Measurements from ENCODE around the gene GRAMD4.

The GRAMD4 gene

DNA sequence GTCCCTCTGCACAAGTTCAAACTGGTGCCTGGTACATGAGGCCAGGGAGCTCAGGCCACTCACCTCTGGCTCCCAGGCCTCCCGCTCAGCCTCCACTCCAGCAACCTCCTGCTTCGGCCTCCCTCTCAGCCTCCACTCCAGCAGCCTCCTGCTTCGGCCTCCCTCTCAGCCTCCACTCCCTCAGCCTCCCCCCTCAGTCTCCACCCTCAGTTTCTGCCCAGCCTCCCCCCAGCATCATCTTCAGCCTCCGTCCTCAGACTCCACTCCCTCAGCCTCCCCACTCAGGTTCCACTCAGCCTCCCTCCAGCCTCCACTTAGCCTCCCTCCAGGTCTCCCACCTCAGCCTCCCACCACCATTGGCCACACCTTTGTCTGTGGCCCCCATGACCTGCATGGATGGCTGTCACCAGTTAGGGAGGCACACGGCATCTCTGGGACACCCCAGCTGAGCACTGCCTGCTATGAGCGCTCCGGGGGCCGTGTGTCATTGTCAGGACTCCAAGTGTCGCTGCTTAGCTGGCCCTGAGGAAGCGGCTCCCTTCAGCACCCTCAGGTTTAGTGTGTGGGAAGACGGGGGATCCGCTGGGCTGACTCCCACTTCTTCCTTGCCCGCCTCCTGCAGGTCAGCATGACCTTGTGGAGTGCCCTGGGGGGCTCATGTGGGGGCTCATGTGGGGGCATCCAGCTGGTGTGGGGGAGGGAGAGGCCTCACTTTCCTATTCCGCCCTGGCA, 39.0 kb downstream of the GRAMD4 start:
- DNase-seq, result no peak

GRCh38 chr22:46659791-46660186, 39.6 kb downstream of the GRAMD4 start:
- no peak for DNase-seq

GRCh38 chr22:46660604-46661201, 40.5 kb downstream of the GRAMD4 start:
- DNase-seq, result no peak

DNA sequence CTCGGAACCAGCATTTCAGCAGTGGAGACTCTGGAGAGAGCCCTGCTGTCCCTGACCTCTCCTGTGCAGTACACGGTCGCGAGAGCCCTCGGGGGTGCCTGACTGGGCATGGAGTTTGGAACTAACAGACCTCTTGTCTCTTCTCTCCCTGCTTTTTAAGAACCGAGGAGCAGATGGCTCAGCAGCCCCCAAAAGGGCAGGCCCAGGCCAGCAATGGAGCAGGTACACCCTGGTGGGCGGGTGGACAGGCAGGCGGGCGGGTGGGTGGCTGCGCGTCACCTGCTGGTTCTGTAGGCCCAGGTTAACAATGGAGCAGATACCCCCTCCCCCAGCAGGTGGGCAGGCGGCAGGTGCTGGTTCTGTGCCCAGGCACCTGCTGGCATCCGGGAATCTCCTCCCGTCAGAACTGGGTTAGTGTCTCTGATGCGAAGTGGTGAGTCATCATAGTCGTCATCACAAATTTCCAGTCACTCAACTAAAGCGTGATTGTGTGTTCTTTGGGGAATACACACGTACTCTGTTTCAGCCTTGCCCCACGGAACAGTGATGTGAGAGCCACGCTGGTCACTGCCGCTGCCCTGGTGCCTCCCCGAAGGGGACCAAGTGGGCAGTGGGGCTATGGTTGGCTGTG, 41.1 kb downstream of the GRAMD4 start:
- DNase-seq, result peak; percentile 60

- DNase-seq, result no peak
Measured at GRCh38 chr22:46662226-46662625, 42.0 kb downstream of the GRAMD4 start.

DNA sequence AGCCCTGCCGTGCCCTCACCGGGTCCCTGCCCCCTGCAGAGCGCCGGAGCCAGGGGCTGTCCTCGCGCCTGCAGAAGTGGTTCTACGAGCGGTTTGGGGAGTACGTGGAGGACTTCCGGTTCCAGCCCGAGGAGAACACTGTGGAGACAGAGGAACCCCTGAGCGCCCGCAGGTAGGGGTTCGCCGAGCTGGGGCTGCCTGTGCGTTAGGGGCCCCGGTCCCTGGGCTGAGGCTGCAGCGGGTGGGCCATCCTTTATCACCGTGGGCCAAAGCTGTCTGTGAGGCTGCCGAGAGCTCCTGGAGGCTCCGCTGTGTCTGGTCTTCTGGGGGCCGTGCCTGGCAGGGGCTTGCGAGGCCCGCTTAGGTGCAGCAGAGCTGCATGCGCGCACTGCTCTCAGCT, 42.8 kb downstream of the GRAMD4 start:
- DNase-seq, result no peak

GRCh38 chr22:46663436-46664100, 43.4 kb downstream of the GRAMD4 start:
- no peak for DNase-seq

DNA sequence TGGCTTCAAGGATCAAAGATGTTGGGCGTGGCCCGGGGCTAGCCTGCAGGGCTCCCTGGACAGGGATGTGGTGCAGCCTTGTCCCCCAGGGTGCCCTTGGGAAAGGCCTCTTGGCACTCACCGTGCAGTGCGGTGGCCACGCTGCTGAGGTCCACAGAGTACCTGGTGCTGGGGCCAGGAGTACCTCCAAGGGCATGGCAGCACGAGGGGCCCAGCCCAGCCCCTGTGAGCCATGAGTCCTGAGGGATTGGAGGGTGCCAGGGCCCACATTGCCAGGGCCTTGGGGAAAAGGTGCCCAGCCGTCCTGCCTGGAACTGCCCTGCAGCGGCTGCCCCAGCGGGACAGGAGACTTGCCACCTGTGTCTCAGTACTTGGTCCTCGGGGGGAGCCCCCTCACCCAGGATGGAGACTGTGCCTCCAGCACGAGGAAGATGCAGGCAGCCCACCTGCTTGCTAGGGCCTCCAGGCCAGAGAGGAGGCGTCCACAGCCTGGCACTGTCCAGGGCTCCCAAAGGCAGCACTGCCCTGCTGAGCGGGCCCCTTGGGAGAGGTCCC, 44.2 kb downstream of the GRAMD4 start:
- DNase-seq, result no peak

DNA sequence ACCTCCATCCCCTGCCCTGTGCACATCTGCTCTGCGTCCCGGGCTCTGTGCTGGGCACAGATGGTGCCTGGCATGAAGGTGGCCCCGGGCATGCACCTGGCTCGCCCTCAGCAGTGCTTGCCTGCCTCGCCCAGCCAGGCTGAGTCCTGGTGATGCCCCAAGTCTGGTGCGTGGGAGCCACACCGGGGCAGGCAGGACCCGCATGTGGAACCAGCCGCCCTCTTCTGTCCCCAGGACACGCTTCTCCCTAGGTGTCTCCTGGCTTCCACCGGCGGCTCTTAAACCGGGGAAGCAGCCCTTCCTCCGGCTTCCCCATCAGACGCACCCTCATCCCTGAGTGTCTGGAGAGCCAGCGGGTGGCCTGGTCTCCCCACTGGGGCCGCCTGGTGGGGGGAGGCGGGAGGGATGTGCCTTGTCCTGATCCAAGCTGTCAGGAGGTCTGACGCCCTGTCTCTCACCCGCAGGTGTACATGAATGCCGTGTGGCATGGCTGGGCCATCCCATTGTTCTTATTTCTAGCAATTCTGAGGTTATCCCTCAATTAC, 45.0 kb downstream of the GRAMD4 start:
- no peak for DNase-seq

DNA sequence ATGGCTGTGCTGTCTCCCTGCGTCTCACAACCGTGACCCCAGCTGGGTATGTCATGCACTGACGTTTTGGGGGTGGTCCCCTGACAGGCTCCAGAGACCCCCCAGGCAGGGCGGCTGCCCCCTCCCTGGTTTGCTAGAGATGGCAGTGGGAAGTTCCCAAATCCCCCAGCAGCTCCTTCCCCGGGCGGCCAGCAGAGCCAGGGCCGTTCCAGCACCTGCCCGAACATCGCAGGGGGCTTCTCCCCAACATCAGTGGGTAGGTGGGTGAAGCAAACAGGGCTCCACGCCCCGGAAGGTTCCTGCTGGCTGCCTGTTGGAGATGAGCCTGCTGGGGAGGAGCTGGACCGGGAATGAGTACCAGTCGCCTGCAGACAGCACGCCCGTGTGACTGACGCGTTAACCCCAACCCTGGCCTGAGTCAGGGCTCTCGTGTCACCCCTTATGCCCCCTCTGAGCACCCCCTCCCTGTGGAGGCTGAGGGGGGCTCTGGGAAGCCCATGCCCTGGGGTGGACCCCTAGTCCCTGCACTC, 45.6 kb downstream of the GRAMD4 start:
- DNase-seq, result no peak

GRCh38 chr22:46666577-46667244, 46.5 kb downstream of the GRAMD4 start:
- DNase-seq, result no peak

GRCh38 chr22:46667245-46667623, 47.0 kb downstream of the GRAMD4 start:
- DNase-seq, result no peak

DNA sequence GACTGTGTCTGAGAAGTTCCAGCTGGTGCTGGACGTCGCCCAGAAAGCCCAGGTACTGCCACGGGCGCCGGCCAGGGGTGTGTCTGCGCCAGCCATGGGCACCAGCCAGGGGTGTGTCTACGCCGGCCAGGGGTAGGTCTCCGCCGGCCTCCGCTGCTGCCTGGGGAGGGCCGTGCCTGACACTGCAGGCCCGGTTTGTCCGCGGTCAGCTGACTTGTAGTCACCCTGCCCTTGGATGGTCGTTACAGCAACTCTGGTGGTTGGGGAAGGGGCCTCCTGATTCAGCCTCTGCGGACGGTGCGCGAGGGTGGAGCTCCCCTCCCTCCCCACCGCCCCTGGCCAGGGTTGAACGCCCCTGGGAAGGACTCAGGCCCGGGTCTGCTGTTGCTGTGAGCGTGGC, 47.9 kb downstream of the GRAMD4 start:
- DNase-seq, result no peak

- DNase-seq, result no peak
Measured at GRCh38 chr22:46669201-46669600, 49.0 kb downstream of the GRAMD4 start.

DNA sequence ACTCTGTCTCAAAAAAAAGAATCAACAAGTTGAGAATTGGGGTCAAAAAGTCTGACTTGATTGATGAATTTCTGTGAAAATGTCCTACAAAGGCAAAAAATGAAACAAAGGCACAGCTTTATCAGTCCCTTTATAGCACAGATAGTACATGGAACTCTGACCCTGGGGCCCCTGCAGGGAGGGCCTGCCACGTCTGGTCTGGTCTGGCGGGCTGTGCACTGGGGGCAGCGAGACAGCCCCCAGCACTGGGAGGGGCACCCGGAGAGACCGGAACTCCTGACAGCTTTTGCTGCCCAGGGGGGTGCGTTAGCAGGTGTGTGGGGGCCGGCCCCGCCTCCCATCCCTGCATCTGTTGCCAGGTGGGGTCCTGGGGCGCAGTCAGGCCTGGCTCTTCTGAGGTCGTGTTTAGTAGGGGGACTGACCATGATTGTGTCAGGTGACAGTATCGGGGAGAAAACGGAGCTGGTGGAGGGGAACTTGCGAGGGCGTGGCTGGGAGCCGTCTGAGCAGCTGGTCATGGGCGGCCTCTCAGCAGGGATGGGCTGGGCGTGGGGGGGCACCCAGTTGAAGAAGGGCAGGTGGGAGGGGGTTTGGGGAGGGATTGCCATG, 51.7 kb downstream of the GRAMD4 start:
- DNase-seq, result no peak

- no peak for DNase-seq
Measured at GRCh38 chr22:46672731-46673130, 52.5 kb downstream of the GRAMD4 start.

DNA sequence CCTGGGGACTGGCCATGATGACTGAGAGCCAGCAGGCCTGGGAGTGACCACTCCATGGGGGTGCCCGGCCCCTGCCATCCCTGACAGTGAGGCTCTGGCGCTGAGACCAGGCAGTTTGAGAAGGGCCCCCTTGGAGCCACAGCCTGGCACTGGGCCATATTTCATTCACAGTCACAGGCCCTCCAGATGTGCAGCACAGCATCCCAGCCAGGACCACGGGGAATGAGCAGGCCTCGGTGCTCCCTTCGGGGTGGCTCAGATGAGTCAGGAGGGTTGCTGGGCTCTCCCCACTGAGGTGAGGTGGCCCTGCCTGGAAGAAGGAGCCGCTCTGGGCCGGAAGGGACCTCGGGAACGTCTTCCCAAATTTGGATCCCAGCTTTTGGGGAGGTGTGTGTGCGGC, 53.0 kb downstream of the GRAMD4 start:
- DNase-seq, result no peak

GRCh38 chr22:46673662-46674236, 53.6 kb downstream of the GRAMD4 start:
- DNase-seq, result no peak

- DNase-seq, result no peak
Measured at GRCh38 chr22:46674367-46674781, 54.2 kb downstream of the GRAMD4 start.

DNA sequence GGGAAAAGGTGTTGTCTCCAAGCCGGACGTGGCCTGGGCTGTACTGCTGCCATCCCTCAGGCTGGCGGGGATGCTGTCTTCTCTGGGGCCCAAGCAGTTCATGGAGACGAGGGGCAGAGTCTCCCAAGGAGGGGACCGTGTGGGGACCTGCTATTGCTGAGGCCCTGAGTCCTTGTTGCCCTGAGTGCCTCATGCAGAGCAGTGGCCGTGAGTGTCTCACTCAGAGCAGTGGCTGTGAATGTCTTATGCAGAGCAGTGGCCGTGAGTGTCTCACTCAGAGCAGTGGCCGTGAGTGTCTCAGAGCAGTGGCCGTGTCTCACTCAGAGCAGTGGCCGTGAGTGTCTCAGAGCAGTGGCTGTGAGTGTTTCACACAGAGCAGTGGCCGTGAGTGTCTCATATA, 54.7 kb downstream of the GRAMD4 start:
- no peak for DNase-seq

DNA sequence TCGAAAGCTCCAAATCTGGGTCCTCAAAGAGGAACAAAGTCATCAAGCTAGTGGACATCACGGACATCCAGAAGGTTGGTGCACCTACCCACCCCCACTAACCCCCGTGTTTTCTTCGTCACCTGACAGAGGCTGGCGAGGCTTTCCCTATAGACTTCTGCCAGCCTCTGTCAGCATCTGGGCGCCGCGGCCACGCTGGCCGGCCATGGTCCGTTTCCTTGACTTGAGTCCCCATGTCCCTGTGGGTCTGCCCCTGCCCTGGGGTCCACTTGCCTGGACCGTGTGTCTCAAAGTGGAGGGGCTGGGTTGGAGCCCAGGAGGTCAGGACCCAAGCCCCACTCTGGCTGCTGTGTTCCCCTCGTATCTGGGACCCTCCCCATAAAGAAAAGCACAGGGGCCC, 55.3 kb downstream of the GRAMD4 start:
- DNase-seq, result no peak

DNA sequence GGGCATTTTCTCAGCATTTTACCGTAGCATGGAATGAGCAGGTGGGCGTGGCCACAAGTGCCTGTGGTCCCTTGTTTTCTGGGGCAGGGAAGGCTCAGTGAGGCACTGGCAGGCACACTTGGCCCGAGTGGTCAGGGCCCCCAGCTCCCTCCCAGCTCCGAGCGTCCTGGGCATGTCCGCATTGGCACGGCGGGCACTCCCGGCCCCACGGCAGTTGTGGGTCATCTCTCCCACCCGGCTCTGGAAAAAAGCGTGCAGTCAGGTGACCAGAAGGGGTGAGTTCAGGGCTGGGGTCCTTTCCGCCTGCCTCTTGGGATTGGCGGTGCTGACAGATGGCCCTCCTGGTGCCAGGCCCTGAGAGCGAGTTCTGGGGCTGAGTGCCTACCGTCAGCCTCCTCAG, 55.8 kb downstream of the GRAMD4 start:
- DNase-seq, result no peak

Data from EL (cell line).